HepG2 (cell line): ENCODE data around the gene ZNF217. TPM values are rescaled to one million over a fixed set of nuclear protein-coding genes. Genes with fewer than 3 reads are reported as not detected.
A peak's percentile ranks its signal among the peaks of the same experiment; 100 is the strongest.

ENCODE experiments used
- ATAC-seq: fragments of 200-7000 bp; cut with Tn5 transposase; 3 replicates; pipeline ENCODE4 v1.9.1; 2020; ENCODE audit warnings: mild to moderate bottlenecking, moderate library complexity
- BruUV-seq: library from RNA; stranded (reverse); fragments of 400-500 nt; replicated peaks from 2 replicates; lab custom pipeline; 2021; lab: Mats Ljungman, UMichigan
- CTCF ChIA-PET: fragments of 300-600 bp; formaldehyde crosslinking; extraction: SDS; loops from one replicate; lab custom pipeline; 2021; ENCODE audit warnings: low total read pairs, inconsistent platforms, low intra/inter-chr PET ratio; lab: Yijun Ruan, JAX
- POLR2A ChIA-PET: fragments of 350-600 bp; sonication (Branson Sonifier 250); formaldehyde crosslinking; loops from one replicate; lab custom pipeline; 2020; ENCODE audit warnings: antibody characterized with exemption, inconsistent platforms; lab: Yijun Ruan, JAX
- DNase-seq: peaks from one replicate; pipeline ENCODE4 v3.0.0-alpha.2; 2015; ENCODE audit warnings: low spot score
- FAIRE-seq: peaks from 3 replicates; lab custom pipeline; 2011; peaks lifted over from hg19 to GRCh38; lab: Jason Lieb, UNC
- H2AFZ ChIP-seq: one replicate; pipeline ENCODE4 v1.6.1; 2011; ENCODE audit warnings: low read length, inconsistent platforms
- H3K27ac ChIP-seq: fragments of 300-600 bp; 3 replicates; pipeline ENCODE4 v1.8.0; 2011; ENCODE audit warnings: mixed run types, mild to moderate bottlenecking, mixed read lengths, low read length, inconsistent platforms; ENCODE audit not compliant: insufficient read depth; ENCODE audit errors: extremely low read length
- H3K27me3 ChIP-seq, 2 experiments: fragments of 200-600 bp in 1 of 2; 2 replicates in 1 of 2; 3 replicates in 1 of 2; pipeline versions ENCODE4 v1.6.0 to v1.8.0; 2011; ENCODE audit warnings: low read length in 2 of 2, mild to moderate bottlenecking in 2 of 2, moderate library complexity in 2 of 2, inconsistent platforms in 1 of 2; ENCODE audit not compliant: insufficient read depth in 2 of 2, control insufficient read depth in 1 of 2
- H3K36me3 ChIP-seq, 2 experiments: fragments of 200-600 bp in 1 of 2; replicated peaks in 1 of 2; 2 replicates in 1 of 2; 3 replicates in 1 of 2; pipeline versions ENCODE4 v1.5.1 to v1.8.0; 2011; ENCODE audit warnings: low read length in 2 of 2, inconsistent platforms in 1 of 2; ENCODE audit not compliant: insufficient read depth in 2 of 2, control insufficient read depth in 1 of 2
- H3K4me1 ChIP-seq: 2 replicates; pipeline ENCODE4 v1.5.1; 2012; ENCODE audit warnings: low read length, inconsistent platforms; ENCODE audit not compliant: insufficient read depth
- H3K4me2 ChIP-seq: 2 replicates; pipeline ENCODE4 v1.6.0; 2011; ENCODE audit warnings: low read depth, low read length, inconsistent platforms
- H3K4me3 ChIP-seq, 3 experiments: fragments of 200-600 bp in 1 of 3; sonication (generic), shearing (Covaris generic) in 1 of 3; replicated peaks in 1 of 3; 2 replicates each; pipeline ENCODE4 v1.5.1; 2011 to 2016; ENCODE audit warnings: low read length in 3 of 3, inconsistent platforms in 2 of 3, low read depth in 2 of 3, mild to moderate bottlenecking in 2 of 3, control low read depth in 1 of 3, mixed read lengths in 1 of 3; ENCODE audit not compliant: insufficient read depth in 1 of 3
- H3K79me2 ChIP-seq: one replicate; pipeline ENCODE4 v1.6.1; 2011; ENCODE audit warnings: low read length, inconsistent platforms; ENCODE audit not compliant: insufficient read depth
- H3K9ac ChIP-seq: 2 replicates; pipeline ENCODE4 v1.6.0; 2011; ENCODE audit warnings: mild to moderate bottlenecking, low read depth, low read length, inconsistent platforms; ENCODE audit not compliant: insufficient read depth
- H3K9me3 ChIP-seq: 2 replicates; pipeline ENCODE4 v1.5.1; 2012; ENCODE audit warnings: mild to moderate bottlenecking, low read length
- H4K20me1 ChIP-seq: 2 replicates; pipeline ENCODE4 v1.6.0; 2011; ENCODE audit warnings: inconsistent platforms, mild to moderate bottlenecking, low read length, moderate library complexity; ENCODE audit not compliant: insufficient read depth
- CREM ChIP-seq, 2 experiments: sonication (generic) in 1 of 2; formaldehyde crosslinking in 1 of 2; IDR thresholded peaks; 2 replicates each; pipeline versions ENCODE4 v1.4.0 to v1.6.1; 2016 to 2020; ENCODE audit warnings: antibody characterized with exemption in 1 of 2, mild to moderate bottlenecking in 1 of 2, missing genetic modification reagents in 1 of 2
- DRAP1 ChIP-seq: IDR thresholded peaks from 2 replicates; pipeline ENCODE4 v1.6.1; 2016; ENCODE audit warnings: missing genetic modification reagents, missing compliant biosample characterization
- FOSL1 ChIP-seq: sonication (generic); formaldehyde crosslinking; IDR thresholded peaks from 2 replicates; pipeline ENCODE4 v1.9.0; 2021; ENCODE audit warnings: missing genetic modification reagents, borderline replicate concordance
- SRF ChIP-seq: IDR thresholded peaks from 2 replicates; pipeline ENCODE4 v1.6.1; 2011; ENCODE audit warnings: mild to moderate bottlenecking, low read depth, low read length, moderate library complexity
- TFAP4 ChIP-seq: sonication (generic); IDR thresholded peaks from 2 replicates; pipeline ENCODE4 v1.6.1; 2016; ENCODE audit warnings: low read depth, borderline replicate concordance
- ZNF101 ChIP-seq: sonication (generic); formaldehyde crosslinking; IDR thresholded peaks from 2 replicates; pipeline ENCODE4 v1.4.0; 2020; ENCODE audit warnings: mild to moderate bottlenecking, low read depth, missing genetic modification reagents, borderline replicate concordance
- ZNF124 ChIP-seq: sonication (generic); formaldehyde crosslinking; IDR thresholded peaks from 2 replicates; pipeline ENCODE4 v1.4.0; 2020; ENCODE audit warnings: missing genetic modification reagents
- ZNF225 ChIP-seq: sonication (generic); formaldehyde crosslinking; IDR thresholded peaks from 2 replicates; pipeline ENCODE4 v1.4.0; 2020; ENCODE audit warnings: mild to moderate bottlenecking, missing genetic modification reagents
- ZNF276 ChIP-seq: sonication (generic); formaldehyde crosslinking; IDR thresholded peaks from 2 replicates; pipeline ENCODE4 v1.4.0; 2020; ENCODE audit warnings: mild to moderate bottlenecking, low read depth, missing genetic modification reagents
- ZNF598 ChIP-seq: sonication (generic); formaldehyde crosslinking; IDR thresholded peaks from 2 replicates; pipeline ENCODE4 v1.5.1; 2020; ENCODE audit warnings: mild to moderate bottlenecking, missing genetic modification reagents, borderline replicate concordance
- whole genome bisulfite sequencing: methylation state at CpG from one replicate; pipeline ENCODE4 v1.1.6; 2017; ENCODE audit warnings: low lambda C conversion rate; 5-methylcytosine and 5-hydroxymethylcytosine counted together
- in situ Hi-C: cut with HindIII; loops from 2 replicates; pipeline ENCODE4 v1.10.0; 2017; ENCODE audit warnings: low pct_unique_long_range_greater_than_20kb; ENCODE audit not compliant: extremely low pct_ligation_motif_present
- intact Hi-C: fragments of 100-400 bp; cut with micrococcal nuclease; formaldehyde crosslinking; loops from one replicate; pipeline ENCODE4 v1.10.0; 2022; ENCODE audit not compliant: unreplicated experiment
- polyA plus RNA-seq, 8 experiments: library from polyadenylated mRNA; depleted of rRNA in 3 of 8; stranded (reverse) in 7 of 8; unstranded in 1 of 8; fragments of >200 nt; fragmentation: Illumina TruSeq in 4 of 8; extraction: Trizol in 4 of 8; gene quantifications; 2 replicates each; pipeline versions ENCODE4 v1.2.1 to v1.2.3, GENCODE V29; 2011 to 2016; ENCODE audit warnings: low read depth in 4 of 8, missing spikeins in 1 of 8, mixed read lengths in 1 of 8; ENCODE audit not compliant: insufficient read depth in 1 of 8
- total RNA-seq, 5 experiments: library from RNA; depleted of rRNA; stranded (reverse); fragments of >200 nt; fragmentation: Illumina TruSeq; extraction: Trizol; gene quantifications; 2 replicates each; pipeline ENCODE4 v1.2.3, GENCODE V29; 2016; ENCODE audit warnings: low read depth in 1 of 5

Gene ZNF217
- total and polyA plus RNA-seq, 2 of the 13 experiments (the other 11 are each of a cell fraction or from before 2014, with no cell fraction given), result 22.3 to 29.8 TPM

- peaks cover 51% of the 10 kb centered on the region for H3K4me1 ChIP-seq
- H3K27ac ChIP-seq, result peak overlapping the region; percentile 86
- in situ Hi-C loops, result no loop called here
- ChIA-PET CTCF (no interaction called here), POLR2A (interaction anchor here (0.9 to 9.2 kb wide), 16 partner anchors 16 to 337 kb away, joined by 3 to 164 read pairs (median 12); no protein-coding TSS in a partner anchor)
- H3K27me3 ChIP-seq, result no peaks in the 10 kb centered on the region; a peak in 1 of 5 replicates
- H4K20me1 ChIP-seq, result no peaks in the 10 kb centered on the region
- ATAC-seq (no peak), DNase-seq (no peak), FAIRE-seq (no peak)
- H2AFZ ChIP-seq, result no peak overlapping the region
- TF ChIP-seq ZNF225 (CRISPR knock-in tag), result no peak
- 0 out of 2 replicates have a peak, but pooled peaks have one; percentile 8 for TF ChIP-seq FOSL1 (CRISPR knock-in tag)
- TF ChIP-seq ZNF276, result no peak
- 0 out of 2 replicates have a peak, but pooled peaks have one; percentile 16 for TF ChIP-seq DRAP1 (CRISPR knock-in tag)
- TF ChIP-seq CREM (IDR thresholded peaks at IDR 0.05), result 0 out of 2 replicates have a peak, but pooled peaks have one; percentile 37
- no peak for TF ChIP-seq CREM (CRISPR knock-in tag; IDR thresholded peaks at IDR 0.05)
- TF ChIP-seq ZNF124, result no peak
- TF ChIP-seq SRF, result no peak
- TF ChIP-seq ZNF598 (CRISPR knock-in tag), result no peak
- TF ChIP-seq ZNF101 (CRISPR knock-in tag), result no peak
- TF ChIP-seq TFAP4, result no peak
- peak overlapping the region; percentile 87 for H3K9ac ChIP-seq
- H3K9me3 ChIP-seq, result no peaks in the 10 kb centered on the region
- peaks cover 12% of the 10 kb centered on the region for H3K79me2 ChIP-seq
- intact Hi-C loops, result loop anchor here (1.0 to 5.0 kb wide), 3 partner anchors 25 to 140 kb away; no protein-coding TSS in a partner anchor
- H3K36me3 ChIP-seq, result no peaks in the 10 kb centered on the region
- 83% methylated on average over 4 of the region's 4 CpGs for WGBS
- no TSS peak for BruUV-seq
- H3K4me2 ChIP-seq, result peak overlapping the region; percentile 99
- peak overlapping the region; percentile 53 to 89 (median 80); a peak in 4 of 6 replicates for H3K4me3 ChIP-seq
These were observed 4.0 kb upstream of the ZNF217 start for GRCh38 chr20:53597521-53598120.
